Astrocyte of the hippocampus (primary cell): ENCODE data around the gene SLC7A6OS.

ENCODE experiments used
- DNase-seq: peaks from one replicate; pipeline ENCODE4 v3.0.0; 2011; ENCODE audit warnings: low read depth, low spot score

Gene SLC7A6OS

GRCh38 chr16:68310774-68311511, at the start of gene SLC7A6OS, which contains the start of gene PRMT7:
Gene SLC7A6OS (minus strand): TSS chr16:68310946. CDS start chr16:68310926, 20 bp downstream.
Gene PRMT7 (plus strand): TSS chr16:68311019. CDS start chr16:68315980, 4,961 bp downstream.
- DNase-seq, result peak; percentile 96

DNA sequence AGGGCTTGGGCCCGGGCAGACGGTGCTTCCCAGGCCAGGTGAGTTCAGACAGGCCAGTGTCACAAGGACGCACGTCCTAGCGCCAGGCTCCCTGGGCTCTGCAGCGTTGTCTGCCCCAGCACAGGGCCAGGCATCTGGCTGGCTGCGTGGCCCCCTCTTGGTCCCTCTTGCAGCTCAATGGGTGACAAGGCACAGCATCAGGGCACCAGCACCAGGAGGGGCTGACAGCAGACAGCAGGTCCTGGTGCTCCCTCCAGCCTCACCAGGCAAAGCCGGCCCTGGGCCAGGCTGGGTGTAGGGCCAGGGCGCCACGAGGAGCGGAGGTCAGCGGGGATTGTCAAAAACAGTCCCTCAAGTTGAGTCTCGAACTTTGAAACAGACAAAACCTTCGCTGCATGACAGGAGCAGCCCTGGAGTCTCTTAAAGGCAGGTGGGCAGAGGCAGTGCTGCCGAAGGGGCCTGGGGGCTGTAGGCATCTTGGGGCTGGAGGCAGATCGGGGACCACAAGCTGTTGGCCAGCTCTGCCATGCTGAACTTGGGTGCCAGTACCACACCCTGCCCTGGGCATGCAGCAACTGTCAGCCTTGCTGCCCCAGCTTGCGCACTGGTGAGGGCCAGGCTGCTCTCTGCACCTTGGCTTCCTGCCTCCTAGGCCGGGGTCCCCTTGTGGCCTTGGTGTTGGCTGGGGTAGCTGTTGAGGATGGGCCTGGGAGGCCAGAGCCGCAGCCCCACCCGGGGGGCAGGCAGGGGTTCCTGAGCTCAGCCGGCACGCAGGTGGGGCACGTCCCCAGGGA, 48.8 kb upstream of the SLC7A6OS start:
- DNase-seq, result no peak

DNA sequence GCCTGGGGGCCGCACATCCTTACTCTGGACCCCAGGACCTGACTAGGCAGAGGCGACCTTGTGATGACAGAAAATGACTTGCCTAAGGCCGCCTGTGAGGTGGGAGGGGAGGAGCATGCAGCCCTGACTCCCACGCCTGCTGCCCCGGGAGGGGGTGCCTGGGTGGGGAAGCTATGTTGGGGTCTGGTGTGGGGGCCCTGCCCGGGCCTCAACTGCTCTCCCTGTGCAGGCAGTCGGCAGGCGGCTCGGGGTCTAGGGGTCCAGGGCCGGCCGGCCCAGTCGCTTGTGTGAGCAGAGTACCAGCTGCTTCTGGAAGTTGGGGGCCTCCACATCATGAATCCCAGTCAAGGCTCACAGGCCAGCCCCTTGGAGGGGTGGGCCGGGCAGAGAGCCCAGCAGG, 48.2 kb upstream of the SLC7A6OS start:
- no peak for DNase-seq

- no peak for DNase-seq
Observed at GRCh38 chr16:68357923-68358322, 47.2 kb upstream of the SLC7A6OS start.

- DNase-seq, result no peak
Observed at GRCh38 chr16:68357521-68357922, 46.8 kb upstream of the SLC7A6OS start.

DNA sequence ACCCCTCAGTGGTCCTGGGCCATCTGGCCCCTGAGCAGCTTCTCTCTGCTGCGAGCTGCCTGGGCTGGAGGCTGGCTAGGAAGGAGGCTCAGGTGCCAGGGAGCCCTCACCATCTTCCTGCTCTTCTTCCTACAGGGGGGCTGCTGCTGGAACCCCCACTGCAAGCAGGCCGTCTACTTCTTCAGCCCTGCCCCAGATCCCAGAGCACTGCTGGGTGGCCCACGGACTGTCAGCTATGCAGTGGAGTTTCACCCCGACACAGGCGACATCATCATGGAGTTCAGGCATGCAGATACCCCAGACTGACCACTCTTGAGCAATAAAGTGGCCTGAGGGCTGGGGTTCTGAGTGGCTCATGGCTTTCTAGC, 46.2 kb upstream of the SLC7A6OS start:
- no peak for DNase-seq

- DNase-seq, result no peak
Observed at GRCh38 chr16:68356249-68356918, 45.6 kb upstream of the SLC7A6OS start.

GRCh38 chr16:68355447-68356248, 44.9 kb upstream of the SLC7A6OS start:
- DNase-seq, result no peak

DNA sequence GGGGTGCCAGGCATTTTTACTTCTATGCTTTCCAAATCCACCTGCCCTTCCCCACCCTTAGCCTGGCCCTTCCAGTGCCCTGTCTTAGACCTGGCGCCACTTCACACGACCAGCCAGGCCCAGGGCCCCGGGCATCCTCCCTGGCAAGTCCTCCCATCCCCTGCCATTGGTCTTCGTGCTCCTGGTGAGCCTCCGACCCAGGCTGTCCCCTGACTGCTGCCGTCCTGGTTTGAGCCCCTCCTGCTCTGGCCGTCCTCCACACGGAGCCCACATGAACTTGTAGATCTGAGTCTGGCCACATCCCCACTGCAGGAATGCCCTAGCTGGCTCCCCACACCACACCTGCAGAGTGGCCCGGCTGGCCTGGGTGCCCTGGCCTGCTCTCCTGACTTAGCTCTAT, 44.1 kb upstream of the SLC7A6OS start:
- no peak for DNase-seq

GRCh38 chr16:68353366-68353765, 42.6 kb upstream of the SLC7A6OS start:
- DNase-seq, result no peak

DNA sequence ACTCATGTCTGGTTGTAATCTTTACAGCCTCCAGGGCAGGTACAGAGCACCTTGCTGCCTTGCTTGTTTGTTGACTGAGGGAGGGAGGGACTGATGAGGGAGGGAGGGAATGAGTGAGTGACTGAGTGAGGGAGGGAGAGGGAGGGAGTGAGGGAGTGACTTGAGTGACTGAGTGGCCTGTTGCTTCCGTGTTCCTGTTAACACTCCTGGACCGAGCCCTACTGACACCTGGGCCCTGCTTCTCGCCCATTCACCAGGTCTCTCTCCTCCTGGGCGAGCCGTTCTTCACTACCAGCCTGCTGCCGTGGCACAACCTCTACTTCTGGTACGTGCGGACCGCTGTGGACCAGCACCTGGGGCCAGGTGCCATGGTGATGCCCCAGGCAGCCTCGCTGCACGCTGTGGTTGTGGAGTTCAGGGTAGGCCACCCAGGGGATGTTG, 41.3 kb upstream of the SLC7A6OS start:
- no peak for DNase-seq

- no peak for DNase-seq
Observed at GRCh38 chr16:68351463-68351862, 40.7 kb upstream of the SLC7A6OS start.

DNA sequence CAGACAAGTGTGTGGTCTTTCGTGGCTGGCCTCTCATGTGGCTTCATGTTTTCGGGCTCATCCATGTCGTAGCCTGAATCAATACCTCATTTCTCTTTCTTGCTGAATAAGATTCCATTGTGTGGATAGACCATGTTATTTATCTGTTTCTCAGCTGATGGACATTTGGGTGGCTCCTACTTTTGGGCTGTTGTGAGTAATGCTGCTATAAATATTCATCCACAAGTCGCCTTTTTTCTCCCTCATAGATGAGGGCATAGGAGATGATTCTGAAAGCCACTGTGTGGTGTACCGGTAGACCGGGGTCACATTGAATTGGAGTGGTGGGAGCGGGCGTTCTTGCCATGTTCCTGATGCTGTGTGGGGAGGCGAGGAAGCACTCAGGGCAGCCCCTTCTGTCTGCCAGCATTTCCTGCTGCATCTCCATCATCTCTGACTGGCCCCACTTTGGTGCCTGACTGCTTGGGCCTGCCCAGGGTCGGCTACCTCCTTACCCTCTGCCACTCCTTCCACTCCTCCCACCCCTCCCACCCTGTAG, 40.1 kb upstream of the SLC7A6OS start:
- no peak for DNase-seq

DNA sequence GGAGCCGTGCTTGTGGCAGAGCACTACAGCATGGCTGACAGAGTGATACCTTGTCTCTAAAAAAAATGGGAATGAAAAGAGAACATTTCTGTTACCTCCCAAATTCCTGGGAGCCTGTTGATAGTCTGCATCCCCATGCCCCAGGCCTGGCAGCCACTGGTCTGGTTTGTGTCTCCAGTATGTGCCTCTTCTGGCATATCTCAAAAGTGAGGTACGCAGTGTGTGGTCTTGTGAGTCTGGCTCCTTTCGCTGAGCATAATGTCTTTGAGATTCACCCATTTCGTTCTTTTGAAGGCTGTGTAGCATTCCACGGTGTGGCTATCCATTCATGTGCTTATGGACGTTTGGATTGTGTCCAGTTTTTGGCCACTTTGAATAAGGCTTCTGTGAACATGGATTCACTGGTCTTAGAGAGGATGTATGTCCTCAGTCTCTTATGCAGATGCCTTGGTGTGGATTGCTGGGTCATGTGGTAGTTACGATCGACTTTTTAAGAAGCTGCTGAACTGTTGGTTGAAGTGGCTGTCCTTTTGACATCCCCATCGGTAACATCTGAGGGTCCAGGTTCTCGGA, 39.2 kb upstream of the SLC7A6OS start:
- DNase-seq, result no peak

GRCh38 chr16:68348639-68349445, 38.1 kb upstream of the SLC7A6OS start:
- DNase-seq, result no peak

- no peak for DNase-seq
Observed at GRCh38 chr16:68347605-68348004, 36.9 kb upstream of the SLC7A6OS start.

DNA sequence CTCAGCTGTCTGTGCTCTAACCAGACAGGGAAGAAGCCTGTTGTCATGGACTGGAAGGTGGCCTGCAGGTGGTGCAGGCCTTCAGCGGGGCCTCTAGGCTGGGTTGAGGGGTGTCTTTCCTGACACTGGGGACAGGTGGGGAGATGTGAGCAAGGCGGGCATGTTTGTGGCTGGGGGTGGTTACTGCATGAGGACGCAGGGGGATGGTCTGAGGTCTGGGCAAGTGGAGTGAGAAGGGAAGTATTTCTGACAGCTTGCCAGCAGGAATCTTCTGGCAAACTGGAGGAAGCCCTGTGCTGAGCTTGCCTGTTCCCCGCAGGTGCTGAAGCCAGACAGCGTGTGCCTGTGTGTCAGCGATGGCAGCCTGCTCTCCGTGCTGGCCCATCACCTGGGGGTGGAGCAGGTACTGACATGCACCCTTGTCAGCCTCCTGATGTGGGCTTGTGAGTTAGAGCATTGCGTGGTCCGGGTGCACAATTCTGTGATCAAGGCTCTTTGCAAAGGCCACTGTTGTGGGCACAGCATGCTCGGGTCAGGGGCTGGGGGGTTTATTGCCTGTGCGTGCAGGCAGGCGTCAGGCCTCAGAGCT, 36.2 kb upstream of the SLC7A6OS start:
- no peak for DNase-seq

- no peak for DNase-seq
Observed at GRCh38 chr16:68345958-68346635, 35.4 kb upstream of the SLC7A6OS start.

- DNase-seq, result peak; percentile 60
Observed at GRCh38 chr16:68345351-68345810, 34.6 kb upstream of the SLC7A6OS start.
